ENCODE data around the gene KRTAP24-1.

- TF ChIP-seq CTCF (IDR thresholded peaks at IDR 0.05; ENCODE audit: poor library complexity) (no peak), EZH2 (IDR thresholded peaks at IDR 0.05; ENCODE audit: borderline replicate concordance) (no peak)
These were observed 27.1 kb downstream of the KRTAP24-1 start for GRCh38 chr21:30255679-30256078.

All from hepatocyte (in vitro differentiated cells).